OCI-LY1 (cell line): ENCODE data around the gene SCNM1.

Experiments
- H2AFZ ChIP-seq: fragments of 200-600 bp; sonication (generic), shearing (Covaris generic); 2 replicates; pipeline ENCODE4 v1.6.0; 2014; ENCODE audit warnings: antibody characterized with exemption, mild to moderate bottlenecking, low read length
- H3F3A ChIP-seq: fragments of 200-600 bp; sonication (generic), shearing (Covaris generic); 2 replicates; pipeline ENCODE4 v1.6.0; 2014; ENCODE audit warnings: mild to moderate bottlenecking, antibody characterized with exemption, low read length, moderate library complexity; ENCODE audit not compliant: insufficient read depth
- H3K27ac ChIP-seq: fragments of 200-600 bp; sonication (generic); 2 replicates; pipeline ENCODE4 v1.5.1; 2014; ENCODE audit warnings: low read length, mixed run types, mild to moderate bottlenecking, low read depth; ENCODE audit not compliant: poor library complexity, severe bottlenecking
- H3K27me3 ChIP-seq: fragments of 200-600 bp; sonication (generic); 2 replicates; pipeline ENCODE4 v1.6.0; 2014; ENCODE audit warnings: antibody characterized with exemption, mild to moderate bottlenecking, low read length, moderate library complexity; ENCODE audit not compliant: insufficient read depth
- H3K36me3 ChIP-seq: fragments of 200-600 bp; sonication (generic); 2 replicates; pipeline ENCODE4 v1.6.1; 2014; ENCODE audit warnings: mild to moderate bottlenecking, antibody characterized with exemption, low read length, moderate library complexity, mixed read lengths; ENCODE audit not compliant: insufficient read depth
- H3K4me1 ChIP-seq: fragments of 200-600 bp; sonication (generic); 2 replicates; pipeline ENCODE4 v1.5.1; 2014; ENCODE audit warnings: mild to moderate bottlenecking, low read length, moderate library complexity; ENCODE audit not compliant: insufficient read depth, severe bottlenecking
- H3K4me2 ChIP-seq: fragments of 200-600 bp; sonication (generic), shearing (Covaris generic); 2 replicates; pipeline ENCODE4 v1.6.1; 2014; ENCODE audit warnings: low read length
- H3K4me3 ChIP-seq: fragments of 200-600 bp; sonication (generic); 2 replicates; pipeline ENCODE4 v1.5.1; 2014; ENCODE audit warnings: low read length, low read depth, mild to moderate bottlenecking, mixed read lengths; ENCODE audit not compliant: poor library complexity, severe bottlenecking
- H3K79me2 ChIP-seq: fragments of 200-600 bp; shearing (Covaris generic); 2 replicates; pipeline ENCODE4 v1.6.1; 2016; ENCODE audit warnings: mixed run types, low read length, mixed read lengths; ENCODE audit not compliant: insufficient read depth
- H3K9ac ChIP-seq: fragments of 200-600 bp; sonication (generic), shearing (Covaris generic); 2 replicates; pipeline ENCODE4 v1.6.1; 2014; ENCODE audit warnings: mild to moderate bottlenecking, low read length, mixed read lengths
- H3K9me2 ChIP-seq: fragments of 200-600 bp; sonication (generic), shearing (Covaris generic); 2 replicates; pipeline ENCODE4 v1.6.1; 2014; ENCODE audit warnings: low read depth, mild to moderate bottlenecking, low read length, mixed read lengths
- H3K9me3 ChIP-seq: fragments of 200-600 bp; shearing (Covaris generic); 2 replicates; pipeline ENCODE4 v1.6.1; 2014; ENCODE audit warnings: low read length, mixed read lengths
- H4K20me1 ChIP-seq: fragments of 200-600 bp; sonication (generic), shearing (Covaris generic); 2 replicates; pipeline ENCODE4 v1.6.0; 2016; ENCODE audit warnings: mild to moderate bottlenecking, low read length; ENCODE audit not compliant: insufficient read depth
- EZH2 ChIP-seq: fragments of 200-600 bp; sonication (generic), shearing (Covaris generic); IDR thresholded peaks from 2 replicates; pipeline ENCODE4 v1.8.0; 2017; ENCODE audit warnings: borderline replicate concordance, mixed run types, mild to moderate bottlenecking, antibody characterized with exemption, low read length, moderate library complexity, mixed read lengths
- TF ChIP-seq, protein P1 (sequence below): fragments of 200-600 bp; sonication (generic), shearing (Covaris generic); IDR thresholded peaks from 2 replicates; pipeline ENCODE4 v1.5.1; 2017; ENCODE audit warnings: mild to moderate bottlenecking, antibody characterized with exemption, low read length, moderate library complexity, mixed read lengths

SCNM1 gene

DNA sequence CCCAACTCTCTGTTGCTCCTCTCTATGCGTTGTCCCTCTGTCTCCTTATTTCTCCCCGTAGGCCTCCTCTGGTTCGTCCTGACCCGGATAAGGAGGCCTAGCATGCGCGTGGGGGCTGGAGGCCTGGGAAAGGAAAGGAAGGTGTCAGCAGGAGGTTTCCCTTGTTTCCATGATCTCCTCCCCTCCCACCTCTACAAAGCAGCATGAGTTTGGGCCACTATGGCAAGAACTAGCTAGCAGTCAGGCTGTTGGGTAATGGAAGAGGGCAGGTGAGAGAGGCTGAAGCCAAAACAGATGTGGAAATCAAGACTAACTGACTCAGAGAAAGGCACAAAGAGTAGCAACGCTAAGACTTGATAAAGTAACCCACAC, 18.8 kb upstream of the SCNM1 start:
- Histone ChIP-seq H3K79me2 (no peaks in the 10 kb centered on the region), H3F3A (no peaks in the 10 kb centered on the region), H3K27me3 (0 out of 2 replicates have a peak, but pooled peaks cover 5% of the 10 kb centered on the region), H3K36me3 (no peaks in the 10 kb centered on the region), H3K4me2 (peak overlapping the region; percentile 91), H3K27ac (no peak overlapping the region), H3K9ac (peak overlapping the region; percentile 69; the same call in 1 of the 2 replicates), H4K20me1 (no peaks in the 10 kb centered on the region), H3K9me3 (no peaks in the 10 kb centered on the region), H3K4me1 (peaks cover 27% of the 10 kb centered on the region), H3K4me3 (peak overlapping the region; percentile 71), H3K9me2 (no peaks in the 10 kb centered on the region), H2AFZ (no peak overlapping the region)
- TF ChIP-seq, protein P1, sequence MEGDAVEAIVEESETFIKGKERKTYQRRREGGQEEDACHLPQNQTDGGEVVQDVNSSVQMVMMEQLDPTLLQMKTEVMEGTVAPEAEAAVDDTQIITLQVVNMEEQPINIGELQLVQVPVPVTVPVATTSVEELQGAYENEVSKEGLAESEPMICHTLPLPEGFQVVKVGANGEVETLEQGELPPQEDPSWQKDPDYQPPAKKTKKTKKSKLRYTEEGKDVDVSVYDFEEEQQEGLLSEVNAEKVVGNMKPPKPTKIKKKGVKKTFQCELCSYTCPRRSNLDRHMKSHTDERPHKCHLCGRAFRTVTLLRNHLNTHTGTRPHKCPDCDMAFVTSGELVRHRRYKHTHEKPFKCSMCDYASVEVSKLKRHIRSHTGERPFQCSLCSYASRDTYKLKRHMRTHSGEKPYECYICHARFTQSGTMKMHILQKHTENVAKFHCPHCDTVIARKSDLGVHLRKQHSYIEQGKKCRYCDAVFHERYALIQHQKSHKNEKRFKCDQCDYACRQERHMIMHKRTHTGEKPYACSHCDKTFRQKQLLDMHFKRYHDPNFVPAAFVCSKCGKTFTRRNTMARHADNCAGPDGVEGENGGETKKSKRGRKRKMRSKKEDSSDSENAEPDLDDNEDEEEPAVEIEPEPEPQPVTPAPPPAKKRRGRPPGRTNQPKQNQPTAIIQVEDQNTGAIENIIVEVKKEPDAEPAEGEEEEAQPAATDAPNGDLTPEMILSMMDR = no peak
- TF ChIP-seq EZH2 = no peak

DNA sequence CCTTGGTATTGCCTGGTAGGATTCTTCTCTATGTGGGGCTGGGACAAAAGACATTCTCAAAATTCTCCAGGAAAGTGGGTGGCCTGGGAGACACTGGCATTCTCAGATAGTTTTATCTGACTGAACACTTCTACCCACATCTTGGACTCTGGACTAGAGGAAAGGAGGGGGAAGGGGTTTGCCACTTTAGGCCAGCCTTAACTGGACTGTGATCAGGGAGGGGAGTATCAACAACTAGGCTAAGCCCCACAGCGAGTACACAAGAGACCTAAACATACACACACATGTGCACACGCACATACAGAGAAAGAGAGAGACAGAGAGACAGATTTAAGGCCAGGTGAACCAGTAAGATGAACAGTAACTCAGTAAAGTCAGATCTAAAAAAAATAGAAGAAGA, 18.3 kb upstream of the SCNM1 start:
- H3K4me1 ChIP-seq = peaks cover 21% of the 10 kb centered on the region

DNA sequence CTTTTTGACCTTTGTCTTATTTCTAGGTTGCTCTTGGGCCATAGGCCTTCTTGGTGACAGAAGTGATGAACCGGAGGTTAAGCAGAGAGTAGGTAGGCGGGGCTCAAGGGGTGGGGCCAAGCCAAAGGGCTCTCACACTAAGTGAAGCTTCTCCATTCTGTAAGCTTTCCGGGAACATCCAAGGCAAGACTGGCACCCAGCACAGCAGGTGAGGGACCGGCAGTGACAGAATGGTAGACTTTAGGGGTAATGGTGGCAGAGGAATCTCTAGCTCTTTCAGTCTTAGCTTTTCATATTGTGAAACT, 9.5 kb upstream of the SCNM1 start, which contains the start of gene TNFAIP8L2:
Gene TNFAIP8L2, plus strand, starts transcription at position 135 of the 305 bp plus-strand sequence. CDS start 2,049 bp downstream, outside the sequence.
- Histone ChIP-seq H3K4me1 (peaks cover 18% of the 10 kb centered on the region), H3K36me3 (peaks cover 19% of the 10 kb centered on the region; the same call in 1 of the 2 replicates), H3K4me3 (peak within 1 kb of the TSS; percentile 64), H3K9me2 (no peaks in the 10 kb centered on the region), H3K27me3 (no peaks in the 10 kb centered on the region), H3K27ac (peak within 1 kb of the TSS; percentile 55), H4K20me1 (no peaks in the 10 kb centered on the region), H3F3A (no peaks in the 10 kb centered on the region), H3K9ac (peak within 1 kb of the TSS; percentile 69), H2AFZ (no peak within 1 kb of the TSS), H3K9me3 (no peaks in the 10 kb centered on the region), H3K4me2 (peak within 1 kb of the TSS; percentile 85), H3K79me2 (no peaks in the 10 kb centered on the region)
- TF ChIP-seq, protein P1 = no peak
- TF ChIP-seq EZH2 = no peak

More for the DNA sequence above, 18.3 kb upstream of the SCNM1 start:
- no peak for TF ChIP-seq EZH2
- TF ChIP-seq, protein P1 = no peak
- Histone ChIP-seq H3K4me2 (no peak overlapping the region), H3K9me3 (no peaks in the 10 kb centered on the region), H3K27me3 (0 out of 2 replicates have a peak, but pooled peaks cover 5% of the 10 kb centered on the region), H3K79me2 (no peaks in the 10 kb centered on the region), H3F3A (no peaks in the 10 kb centered on the region), H3K36me3 (no peaks in the 10 kb centered on the region), H3K4me3 (no peak overlapping the region), H3K27ac (no peak overlapping the region), H3K9me2 (no peaks in the 10 kb centered on the region), H3K9ac (no peak overlapping the region), H2AFZ (no peak overlapping the region), H4K20me1 (no peaks in the 10 kb centered on the region)
